Stimulated activated CD4-positive, alpha-beta T cell treated with anti-CD3 and anti-CD28 coated beads, Interleukin-4, amount 100 ng/mL, for 4 hours (primary cell): ENCODE data around the gene UBR1.
"Not testable (repeated sequence)": the region's sequence is repeated elsewhere in the genome, so short reads cannot be mapped to it uniquely, and the experiment has no call there.

Experiments used
- DNase-seq, 2 experiments: peaks; one replicate each; pipeline ENCODE4 v3.0.0-alpha.2; 2020

The UBR1 gene

DNA sequence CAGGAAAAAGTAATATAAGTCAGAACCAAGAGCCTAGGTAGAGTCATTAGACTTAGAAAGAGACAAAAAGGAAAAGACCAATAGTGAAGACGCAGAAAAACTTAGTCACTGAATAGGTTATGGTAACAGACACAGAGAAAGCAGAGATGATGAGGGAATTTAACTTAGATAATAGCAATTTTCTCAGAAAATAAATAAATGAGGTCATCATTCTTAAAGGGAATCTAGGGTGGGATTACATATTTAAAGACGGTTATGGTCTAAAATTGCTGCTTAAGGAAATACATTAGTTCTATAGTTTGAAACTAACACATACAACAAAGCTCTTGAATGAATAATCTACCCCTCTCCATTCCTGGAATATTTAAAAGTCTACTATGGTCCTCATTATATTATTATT, 59.4 kb downstream of the UBR1 start:
- no peak for DNase-seq

DNA sequence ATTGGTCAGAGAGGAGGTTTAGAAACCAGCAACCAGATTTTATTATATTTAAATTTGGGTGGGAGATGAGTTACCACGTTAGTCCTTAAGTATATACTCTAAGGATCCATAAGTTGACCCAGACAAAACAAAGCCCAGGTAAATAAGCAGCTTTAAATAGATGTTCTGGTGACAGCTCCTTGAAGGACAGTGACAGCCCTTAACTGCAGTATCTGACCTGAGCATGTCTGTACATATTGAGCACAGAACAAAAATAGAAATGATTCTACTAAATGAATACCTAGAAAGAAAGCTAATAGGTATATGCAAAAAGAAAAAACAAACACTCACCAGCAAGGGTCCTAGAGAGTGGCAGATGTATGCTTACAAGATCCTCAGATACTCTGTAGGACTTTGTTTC, 63.0 kb downstream of the UBR1 start:
- no peak for DNase-seq

DNA sequence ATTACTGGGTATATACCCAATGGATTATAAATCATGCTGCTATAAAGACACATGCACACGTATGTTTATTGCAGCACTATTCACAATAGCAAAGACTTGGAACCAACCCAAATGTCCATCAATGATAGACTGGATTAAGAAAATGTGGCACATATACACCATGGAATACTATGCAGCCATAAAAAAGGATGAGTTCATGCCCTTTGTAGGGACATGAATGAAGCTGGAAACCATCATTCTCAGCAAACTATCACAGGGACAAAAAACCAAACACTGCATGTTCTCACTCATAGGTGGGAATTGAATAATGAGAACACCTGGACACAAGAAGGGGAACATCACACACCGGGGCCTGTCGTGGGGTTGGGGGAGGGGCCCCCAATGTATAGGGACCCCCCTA, 64.8 kb downstream of the UBR1 start:
- not testable (repeated sequence) for DNase-seq

DNA sequence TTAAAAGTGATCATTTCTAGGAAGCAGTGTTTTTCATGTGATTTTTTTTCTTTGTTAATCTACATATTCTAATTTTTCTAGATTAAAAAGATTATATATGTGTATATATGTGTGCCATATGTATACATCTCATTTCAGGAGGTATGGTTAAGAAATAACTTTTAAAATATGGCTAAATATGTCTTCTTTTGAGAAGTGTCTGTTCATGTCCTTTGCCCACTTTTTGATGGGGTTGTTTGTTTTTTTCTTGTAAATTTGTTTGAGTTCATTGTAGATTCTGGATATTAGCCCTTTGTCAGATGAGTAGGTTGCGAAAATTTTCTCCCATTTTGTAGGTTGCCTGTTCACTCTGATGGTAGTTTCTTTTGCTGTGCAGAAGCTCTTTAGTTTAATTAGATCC, 70.6 kb downstream of the UBR1 start:
- not testable (repeated sequence) for DNase-seq

DNA sequence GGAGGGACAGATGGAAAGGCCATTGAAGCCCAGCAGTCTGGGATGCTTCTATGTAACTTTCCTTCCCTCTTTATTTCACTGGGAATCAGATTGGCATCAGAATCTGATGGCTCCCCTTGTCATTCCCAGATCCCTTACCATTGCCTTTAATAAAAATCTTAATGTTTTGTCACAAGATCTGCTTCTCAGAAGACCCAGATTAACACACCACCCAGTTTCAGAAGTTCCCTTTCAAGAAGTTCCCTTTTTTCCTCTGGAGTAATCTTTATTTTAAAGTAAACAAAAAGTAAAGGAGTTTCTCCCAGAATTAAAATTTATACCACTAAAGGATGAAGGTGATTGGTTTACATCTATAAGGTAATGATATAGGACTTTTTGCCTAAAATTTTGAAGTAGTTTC, 76.4 kb downstream of the UBR1 start:
- no peak for DNase-seq

DNA sequence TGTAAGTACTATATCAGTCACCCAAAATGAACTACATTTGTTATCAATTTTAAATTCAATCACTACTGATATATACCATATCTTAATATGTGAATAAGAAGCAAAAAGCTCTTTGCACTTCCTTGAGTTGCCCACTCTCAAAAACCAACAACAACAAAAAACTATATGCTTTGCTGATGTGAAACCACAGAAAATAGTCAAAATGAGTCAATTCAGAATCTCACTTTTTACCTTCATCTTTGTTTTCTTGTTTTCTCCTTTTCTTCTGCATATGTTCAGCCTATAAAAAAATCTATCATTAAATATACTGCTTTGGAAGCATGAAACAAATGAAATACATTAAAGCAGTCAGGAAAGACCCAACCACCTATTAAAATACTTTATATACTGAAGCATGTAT, 80.7 kb downstream of the UBR1 start:
- no peak for DNase-seq

DNA sequence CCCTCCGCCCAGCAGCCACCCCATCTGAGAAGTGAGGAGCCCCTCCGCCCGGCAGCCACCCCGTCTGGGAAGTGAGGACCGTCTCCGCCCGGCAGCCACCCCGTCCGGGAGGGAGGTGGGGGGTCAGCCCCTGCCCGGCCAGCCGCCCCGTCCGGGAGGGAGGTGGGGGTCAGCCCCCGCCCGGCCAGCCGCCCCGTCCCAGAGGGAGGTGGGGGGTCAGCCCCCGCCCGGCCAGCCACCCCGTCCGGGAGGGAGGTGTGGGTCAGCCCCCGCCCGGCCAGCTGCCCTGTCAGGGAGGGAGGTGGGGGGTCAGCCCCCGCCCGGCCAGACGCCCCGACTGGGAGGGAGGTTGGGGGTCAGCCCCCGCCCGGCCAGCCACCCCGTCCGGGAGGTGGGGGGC, 91.2 kb downstream of the UBR1 start:
- DNase-seq, result not testable (repeated sequence)

DNA sequence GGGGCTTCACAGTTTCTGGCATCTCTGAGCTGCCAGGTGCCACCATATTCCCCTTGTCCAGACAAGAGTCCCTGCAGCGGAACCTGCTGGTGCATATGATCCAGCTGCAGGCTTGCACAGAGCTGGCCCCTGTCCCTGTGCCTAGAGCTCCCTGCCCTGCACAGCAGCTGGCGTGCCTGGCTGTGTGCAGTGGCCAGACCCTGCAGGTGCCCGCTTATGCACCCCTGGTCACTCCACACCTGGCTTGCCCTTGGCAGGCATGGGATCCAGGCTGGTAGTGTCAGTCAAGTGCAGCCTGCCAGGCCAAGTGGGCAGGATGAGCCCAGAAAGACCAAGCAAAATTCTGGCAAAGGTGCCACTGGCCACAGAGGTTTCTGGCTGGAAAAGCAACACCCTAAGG, 96.6 kb downstream of the UBR1 start:
- DNase-seq, result no peak

DNA sequence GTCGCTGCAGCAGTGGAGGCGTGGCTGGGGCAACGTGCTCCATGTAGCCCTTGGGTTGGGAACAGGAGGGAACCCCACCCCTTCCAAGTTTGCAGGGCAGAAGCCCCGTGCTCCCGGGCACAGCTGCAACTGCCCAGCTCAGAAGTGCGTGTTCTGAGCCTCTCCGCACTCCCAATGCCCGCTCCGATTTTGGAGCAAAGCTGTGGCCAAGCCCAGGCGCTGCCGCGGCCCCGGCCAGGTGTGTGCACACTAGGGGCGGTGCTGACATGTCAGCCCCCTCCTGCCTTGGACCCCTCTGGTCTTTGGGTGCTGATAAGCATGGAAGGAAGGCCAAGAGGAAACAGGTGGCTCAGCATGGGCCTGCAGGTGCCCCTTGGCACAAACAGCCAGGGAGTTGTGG, 97.7 kb downstream of the UBR1 start:
- DNase-seq, result no peak

DNA sequence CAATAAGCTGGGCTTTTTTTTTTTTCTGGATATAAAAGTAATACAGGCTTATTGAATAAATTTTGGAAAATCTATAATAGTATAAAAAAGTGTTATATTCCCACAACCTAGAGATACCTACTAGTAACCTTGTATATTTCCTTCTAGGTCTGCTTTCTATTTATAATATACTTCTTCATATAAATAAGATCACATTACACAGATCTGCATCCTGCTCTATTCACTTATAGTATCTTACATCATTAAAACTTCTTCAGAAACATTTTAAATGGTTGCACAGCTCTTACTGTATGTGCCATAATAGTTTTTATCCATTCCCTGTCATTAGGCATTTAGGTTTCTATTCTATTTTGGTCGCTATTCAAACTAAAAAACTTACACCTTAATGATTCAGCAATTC, 98.3 kb downstream of the UBR1 start:
- DNase-seq, result no peak

DNA sequence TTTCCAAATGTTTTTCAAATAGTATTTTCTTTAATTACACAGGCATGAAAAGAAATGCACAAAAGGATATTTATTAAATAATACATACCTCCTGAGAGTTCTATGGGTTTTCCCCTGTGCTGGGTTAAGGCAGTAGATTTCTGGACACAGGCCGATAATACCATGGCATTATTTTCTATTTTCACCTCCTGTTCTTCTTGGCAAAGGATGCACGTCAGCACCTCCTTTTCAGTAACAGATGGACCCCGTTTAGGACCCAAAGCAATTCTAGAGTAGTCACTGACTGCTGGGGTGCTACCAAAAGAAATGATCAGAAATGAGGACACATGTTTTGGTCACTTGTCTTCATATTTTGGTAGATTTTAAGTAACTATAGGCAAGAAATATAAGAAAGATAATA, 98.8 kb downstream of the UBR1 start:
- no peak for DNase-seq

DNA sequence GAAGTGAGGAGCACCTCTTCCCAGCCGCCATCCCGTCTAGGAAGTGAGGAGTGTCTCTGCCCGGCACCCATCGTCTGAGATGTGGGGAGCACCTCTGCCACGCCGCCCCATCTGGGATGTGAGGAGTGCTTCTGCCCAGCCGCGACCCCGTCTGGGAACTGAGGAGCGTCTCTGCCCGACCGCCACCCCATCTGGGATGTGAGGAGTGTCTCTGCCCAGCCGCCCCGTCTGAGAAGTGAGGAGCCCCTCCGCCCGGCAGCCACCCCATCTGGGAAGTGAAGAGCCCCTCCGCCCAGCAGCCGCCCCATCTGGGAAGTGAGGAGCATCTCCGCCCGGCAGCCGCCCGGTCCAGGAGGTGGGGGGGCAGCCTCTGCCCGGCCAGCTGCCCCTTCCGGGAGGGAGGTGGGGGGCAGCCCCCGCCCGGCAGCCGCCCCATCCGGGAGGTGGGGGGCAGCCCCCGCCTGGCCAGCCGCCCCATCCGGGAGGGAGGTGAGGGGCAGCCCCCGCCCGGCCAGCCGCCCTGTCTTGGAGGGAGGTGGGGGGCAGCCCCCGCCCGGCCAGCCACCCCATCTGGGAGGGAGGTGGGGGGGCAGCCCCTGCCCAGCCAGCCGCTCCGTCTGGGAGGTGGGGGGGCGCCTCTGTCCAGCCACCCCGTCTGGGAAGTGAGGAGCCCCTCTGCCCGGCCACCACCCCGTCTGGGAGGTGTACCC, 100.8 kb downstream of the UBR1 start:
- not testable (repeated sequence) for DNase-seq

DNA sequence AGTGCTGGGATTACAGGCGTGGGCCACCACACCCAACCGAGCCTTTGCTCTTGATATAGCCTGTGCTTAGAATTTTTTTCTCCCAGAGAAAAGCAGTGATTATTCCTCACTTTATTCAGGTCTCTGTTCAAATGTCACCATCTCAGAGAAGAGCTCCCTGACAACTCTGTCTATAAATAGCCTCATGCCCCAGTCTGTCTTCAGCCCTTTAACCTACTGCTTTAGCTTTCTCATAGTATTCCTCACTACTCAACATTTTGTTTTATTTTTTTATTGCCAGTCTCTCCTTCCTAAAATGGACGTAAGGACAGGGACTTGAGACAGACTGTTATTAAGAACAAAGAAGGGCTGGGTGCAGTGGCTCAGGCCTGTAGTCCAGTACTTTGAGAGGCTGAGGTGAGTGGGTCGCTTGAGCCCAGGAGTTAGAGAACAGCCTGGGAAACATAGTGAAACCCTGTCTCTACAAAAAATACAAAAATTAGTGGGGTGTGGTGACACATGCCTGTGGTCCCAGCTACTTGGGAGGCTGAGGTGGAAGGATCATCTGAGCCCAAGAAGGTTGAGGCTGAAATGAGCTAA, 106.5 kb downstream of the UBR1 start:
- no peak for DNase-seq

DNA sequence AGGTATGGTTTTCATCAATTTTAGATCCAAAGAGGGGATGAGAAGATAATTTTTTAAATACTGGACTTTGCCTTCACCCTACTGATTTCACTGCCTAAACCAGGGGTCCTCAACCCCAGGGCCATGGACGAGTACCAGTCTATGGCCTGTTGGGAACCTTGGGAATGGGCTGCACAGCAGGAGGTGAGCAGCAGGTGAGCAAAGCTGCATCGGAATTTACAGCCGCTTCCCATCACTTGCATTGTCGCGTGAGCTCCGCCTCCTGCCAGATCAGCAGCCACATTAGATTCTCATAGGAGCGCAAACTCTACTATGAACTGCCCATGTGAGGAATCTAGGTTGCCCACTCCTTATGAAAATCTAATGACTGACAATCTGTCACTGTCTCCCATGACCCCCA, 109.0 kb downstream of the UBR1 start:
- DNase-seq, result no peak

DNA sequence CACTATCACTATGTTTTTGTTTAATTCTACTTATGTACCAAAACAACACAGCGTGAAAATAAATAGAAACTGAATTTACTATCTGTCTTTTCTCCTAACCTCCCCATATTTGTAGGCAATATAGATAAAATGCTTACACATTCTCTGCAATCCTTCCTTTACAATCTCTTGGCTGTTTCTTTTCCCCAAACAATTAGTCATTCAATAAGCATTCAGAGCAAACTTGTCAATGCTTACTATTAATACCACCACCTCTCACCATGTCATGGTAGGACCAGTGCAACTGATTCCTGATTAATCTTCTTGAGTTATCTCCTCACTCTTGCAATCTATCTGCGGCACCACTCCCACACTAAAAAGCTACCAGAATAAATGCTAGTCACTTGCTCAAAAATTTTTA, 111.3 kb downstream of the UBR1 start:
- DNase-seq, result no peak

DNA sequence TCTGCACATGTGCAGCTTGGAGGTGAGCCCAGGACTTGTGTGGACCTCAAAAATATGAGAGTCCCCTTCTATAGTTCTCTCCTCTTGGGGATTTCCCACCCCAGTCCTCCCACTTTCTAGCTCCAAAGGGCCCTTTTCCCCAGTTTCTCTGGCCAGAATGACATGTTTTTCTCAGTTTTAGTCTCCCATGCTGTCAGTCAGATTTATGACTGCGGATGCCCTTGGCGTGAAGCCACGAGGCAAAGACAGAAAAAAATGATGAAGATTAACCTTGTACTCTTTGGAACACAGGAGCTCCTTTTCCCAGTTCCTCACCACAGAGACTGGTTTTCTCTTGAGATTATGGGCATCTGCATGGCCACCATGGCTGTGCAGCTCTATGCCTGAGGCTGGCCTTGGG, 113.2 kb downstream of the UBR1 start:
- no peak for DNase-seq

DNA sequence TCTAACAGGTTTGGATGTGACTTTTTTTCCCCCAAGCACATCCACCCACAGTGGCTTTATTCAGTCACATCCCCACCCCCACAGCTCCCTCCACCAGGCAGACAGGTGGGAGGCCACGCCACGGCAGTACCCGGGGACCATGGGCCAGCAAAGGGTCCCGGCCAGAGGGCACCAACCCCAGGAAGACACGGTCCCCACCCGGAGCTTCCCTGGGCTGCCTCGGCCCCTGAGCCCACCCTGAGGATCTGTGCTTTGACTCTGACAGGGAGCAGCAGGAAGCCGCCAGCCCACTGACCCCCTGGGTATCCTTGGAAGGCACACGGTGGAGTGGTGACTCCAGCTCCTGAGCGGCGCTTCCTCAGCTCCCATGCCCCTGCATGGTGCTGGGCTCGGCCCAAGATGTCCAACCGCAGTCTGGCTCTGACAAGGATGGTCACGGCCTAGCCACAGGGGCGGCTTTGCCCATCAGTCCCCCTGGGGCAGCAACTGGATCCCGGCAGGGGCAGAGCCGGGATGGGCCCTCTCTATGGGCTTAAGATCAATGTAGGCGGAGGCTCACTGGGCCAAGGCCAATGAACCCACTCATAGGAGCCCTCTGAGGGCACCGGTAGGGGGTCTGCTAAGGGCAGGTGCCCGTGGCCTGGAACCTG, 119.0 kb downstream of the UBR1 start:
- no peak for DNase-seq

DNA sequence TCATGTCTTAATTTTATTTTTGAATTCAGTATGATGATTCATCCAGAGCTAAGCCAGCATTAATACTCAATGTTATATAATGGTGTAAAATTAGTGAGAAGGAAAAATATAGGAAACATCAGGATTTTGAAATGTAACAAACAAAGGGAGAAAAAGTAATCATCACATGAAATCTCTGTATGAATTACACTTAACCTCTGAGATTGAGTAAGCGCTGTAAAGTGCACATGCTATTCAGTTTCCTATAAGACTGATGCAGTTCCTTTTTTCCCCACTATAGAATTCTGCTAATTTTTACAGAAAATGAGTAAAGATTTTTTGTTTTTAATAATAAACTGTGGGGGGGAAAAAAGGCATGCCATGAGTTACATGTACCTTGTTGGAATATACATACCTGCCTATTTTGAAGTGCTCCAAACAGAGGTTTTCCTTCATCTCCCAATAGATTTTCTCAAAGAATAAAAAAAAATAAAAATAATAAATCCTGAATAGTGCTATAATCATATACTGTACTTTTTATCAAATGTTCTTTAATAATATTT, 121.3 kb downstream of the UBR1 start:
- no peak for DNase-seq

DNA sequence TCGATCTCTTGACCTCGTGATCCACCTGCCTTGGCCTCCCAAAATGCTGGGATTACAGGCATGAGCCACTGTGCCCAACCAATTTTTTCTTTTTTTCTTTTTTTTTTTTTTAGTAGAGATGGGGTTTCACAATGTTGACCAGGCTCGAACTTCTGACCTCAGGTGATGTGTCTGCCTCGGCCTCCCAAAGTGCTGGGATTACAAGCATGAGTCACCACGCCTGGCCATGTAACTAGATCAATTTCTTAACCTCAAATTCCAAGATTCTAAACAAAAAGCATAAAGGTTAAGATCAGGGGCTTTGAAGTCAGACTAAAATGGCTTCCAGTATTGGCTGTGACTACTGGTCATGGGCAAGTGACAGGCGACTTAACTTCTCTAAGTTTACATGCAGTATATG, 126.7 kb downstream of the UBR1 start:
- not testable (repeated sequence) for DNase-seq

DNA sequence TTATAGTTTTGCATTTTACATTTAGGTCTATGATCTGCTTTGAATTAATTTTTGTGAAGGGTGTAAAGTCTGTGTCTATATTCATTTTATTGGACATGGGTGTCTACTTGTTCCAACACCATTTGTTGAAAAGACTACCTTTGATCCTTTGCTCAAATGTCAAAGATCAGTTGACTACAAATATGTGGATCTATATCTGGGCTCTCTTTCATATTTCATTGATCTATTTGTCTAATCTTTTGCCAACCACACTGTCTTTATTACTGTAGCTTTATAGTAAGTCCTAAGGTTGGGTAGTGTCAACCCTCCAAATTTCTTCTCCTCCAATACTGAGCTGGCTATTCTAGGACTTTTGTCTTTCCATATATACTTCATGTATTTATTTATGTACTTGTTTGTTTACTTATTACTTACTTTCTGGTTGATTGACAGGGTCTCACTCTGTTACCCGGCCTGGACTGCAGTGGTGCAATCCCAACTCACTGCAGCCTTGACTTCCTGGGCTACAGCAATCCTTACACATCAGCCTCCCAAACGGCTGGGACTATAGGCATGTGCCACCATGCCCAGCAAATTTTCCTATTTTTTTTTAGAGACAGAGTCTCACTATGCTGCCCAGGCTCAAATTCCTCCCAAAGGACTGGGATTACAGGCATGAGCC, 131.5 kb downstream of the UBR1 start:
- no peak for DNase-seq

DNA sequence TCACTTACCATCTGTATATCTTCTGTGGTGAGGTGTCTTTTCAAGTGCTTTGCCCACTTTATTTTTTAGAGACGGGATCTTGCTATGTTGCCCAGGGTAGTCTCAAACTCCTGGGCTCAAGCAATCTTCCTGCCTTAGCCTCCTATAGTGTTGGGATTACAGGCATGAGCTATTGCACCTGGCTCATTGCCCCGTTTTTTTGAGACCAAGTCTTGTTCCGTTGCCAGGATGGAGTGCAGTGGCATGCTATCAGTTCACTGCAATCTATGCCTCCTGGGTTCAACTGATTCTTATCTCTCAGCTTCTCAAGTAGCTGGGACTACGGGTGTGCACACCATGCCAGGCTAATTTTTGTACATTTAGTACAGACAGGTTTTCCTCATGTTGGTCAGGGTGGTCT, 132.7 kb downstream of the UBR1 start:
- no peak for DNase-seq

DNA sequence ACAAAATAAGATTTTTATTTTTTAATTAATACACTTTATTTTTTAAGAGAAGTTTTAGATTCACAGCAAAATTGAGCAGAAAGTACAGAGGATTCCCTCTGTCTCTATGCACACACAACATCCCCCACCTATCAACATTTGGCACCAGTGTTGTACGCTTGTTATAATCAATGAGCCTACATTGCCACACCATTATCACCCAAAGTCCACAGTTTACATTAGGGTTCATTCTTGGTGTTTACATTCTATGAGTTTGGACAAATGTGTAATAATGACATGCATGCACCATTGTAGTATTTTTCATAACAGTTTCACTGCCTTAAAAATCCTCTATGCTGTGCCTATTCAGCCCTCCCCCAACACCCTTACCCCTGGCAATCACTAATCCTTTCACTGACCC, 134.0 kb downstream of the UBR1 start:
- DNase-seq, result no peak

DNA sequence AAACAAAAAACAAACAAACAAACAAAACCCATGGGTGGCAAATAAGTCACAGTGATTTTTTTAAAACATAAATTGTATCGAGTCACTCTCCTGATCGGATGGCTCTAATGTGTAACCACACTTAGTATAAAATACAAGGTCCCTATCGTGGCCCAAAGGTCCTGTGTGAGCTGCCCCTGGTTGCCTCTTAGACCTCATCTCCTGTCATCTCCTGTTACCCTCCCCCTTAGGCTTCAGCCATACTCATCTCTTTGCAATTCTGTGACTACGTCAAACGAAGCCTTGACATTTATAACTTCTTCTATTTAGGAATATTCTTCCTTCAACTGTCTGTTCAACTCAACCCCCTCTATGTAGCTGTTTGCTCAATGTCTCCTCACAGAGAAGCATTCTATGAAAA, 141.4 kb downstream of the UBR1 start:
- no peak for DNase-seq

DNA sequence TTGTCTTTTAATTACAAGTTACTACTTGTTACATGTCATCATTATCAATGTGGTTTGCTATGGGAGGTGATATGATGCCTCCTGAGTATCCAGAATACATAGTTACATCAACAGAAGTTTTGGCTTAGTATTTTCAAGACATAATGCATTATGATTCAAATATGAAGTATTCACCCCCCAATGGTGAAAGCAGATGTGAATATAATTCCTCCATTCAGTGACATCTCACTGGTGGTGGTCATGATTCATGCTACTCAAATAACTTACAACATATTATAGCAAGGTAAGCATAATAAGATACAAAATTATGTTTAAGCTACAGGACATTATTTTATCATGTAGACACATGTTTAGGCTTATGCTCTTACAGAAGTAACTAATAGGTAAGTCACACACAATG, 150.3 kb downstream of the UBR1 start:
- no peak for DNase-seq
